LNCAP (cell line): ENCODE data around the gene TREM2.

Experiments used
- TF ChIP-seq, protein P1 (sequence below): fragments of 450-650 bp; IDR thresholded peaks from 2 replicates; pipeline ENCODE4 v1.5.1; 2017; ENCODE audit warnings: mild to moderate bottlenecking

TREM2 gene

DNA sequence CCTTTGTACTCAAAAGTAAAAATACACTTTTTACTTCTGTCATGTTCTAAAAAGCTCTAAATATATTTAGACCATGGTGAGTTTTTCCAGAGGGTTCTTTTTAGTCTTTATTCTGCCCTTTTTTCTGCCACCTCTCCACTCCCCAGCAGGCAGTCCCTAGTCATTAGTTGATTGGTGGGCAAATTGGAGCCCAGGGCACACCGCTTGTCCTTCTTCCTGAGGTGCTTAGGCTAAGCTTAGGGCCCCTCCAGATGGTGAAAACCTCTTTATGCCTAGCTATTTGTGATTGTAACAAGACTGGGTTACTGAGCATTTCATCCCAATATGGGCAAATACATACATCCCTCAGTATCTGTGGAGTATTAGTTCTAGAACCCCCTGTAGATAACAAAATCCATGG lies 15.0 kb downstream of the TREM2 start:
- TF ChIP-seq, protein P1, sequence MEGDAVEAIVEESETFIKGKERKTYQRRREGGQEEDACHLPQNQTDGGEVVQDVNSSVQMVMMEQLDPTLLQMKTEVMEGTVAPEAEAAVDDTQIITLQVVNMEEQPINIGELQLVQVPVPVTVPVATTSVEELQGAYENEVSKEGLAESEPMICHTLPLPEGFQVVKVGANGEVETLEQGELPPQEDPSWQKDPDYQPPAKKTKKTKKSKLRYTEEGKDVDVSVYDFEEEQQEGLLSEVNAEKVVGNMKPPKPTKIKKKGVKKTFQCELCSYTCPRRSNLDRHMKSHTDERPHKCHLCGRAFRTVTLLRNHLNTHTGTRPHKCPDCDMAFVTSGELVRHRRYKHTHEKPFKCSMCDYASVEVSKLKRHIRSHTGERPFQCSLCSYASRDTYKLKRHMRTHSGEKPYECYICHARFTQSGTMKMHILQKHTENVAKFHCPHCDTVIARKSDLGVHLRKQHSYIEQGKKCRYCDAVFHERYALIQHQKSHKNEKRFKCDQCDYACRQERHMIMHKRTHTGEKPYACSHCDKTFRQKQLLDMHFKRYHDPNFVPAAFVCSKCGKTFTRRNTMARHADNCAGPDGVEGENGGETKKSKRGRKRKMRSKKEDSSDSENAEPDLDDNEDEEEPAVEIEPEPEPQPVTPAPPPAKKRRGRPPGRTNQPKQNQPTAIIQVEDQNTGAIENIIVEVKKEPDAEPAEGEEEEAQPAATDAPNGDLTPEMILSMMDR: no peak

DNA sequence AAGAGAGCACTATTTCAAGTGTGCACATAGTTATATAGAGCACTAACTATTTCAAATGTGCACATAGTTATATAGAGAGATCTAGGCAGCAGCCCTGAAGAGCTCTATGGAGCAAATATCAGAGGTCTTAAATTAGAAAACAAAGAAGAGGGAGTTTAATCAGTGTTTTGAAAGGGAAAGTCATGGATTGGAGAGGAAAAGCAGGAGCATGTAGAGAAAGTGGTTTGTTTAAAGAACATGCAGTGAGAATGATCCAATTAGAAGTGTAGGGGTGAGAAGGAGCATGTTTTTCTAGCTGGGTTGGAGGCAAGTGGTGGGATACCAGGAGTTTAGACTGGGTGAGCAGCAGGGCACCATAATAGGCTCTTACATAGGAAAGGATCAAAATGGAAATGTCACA lies 26.0 kb downstream of the TREM2 start:
- TF ChIP-seq, protein P1: no peak

DNA sequence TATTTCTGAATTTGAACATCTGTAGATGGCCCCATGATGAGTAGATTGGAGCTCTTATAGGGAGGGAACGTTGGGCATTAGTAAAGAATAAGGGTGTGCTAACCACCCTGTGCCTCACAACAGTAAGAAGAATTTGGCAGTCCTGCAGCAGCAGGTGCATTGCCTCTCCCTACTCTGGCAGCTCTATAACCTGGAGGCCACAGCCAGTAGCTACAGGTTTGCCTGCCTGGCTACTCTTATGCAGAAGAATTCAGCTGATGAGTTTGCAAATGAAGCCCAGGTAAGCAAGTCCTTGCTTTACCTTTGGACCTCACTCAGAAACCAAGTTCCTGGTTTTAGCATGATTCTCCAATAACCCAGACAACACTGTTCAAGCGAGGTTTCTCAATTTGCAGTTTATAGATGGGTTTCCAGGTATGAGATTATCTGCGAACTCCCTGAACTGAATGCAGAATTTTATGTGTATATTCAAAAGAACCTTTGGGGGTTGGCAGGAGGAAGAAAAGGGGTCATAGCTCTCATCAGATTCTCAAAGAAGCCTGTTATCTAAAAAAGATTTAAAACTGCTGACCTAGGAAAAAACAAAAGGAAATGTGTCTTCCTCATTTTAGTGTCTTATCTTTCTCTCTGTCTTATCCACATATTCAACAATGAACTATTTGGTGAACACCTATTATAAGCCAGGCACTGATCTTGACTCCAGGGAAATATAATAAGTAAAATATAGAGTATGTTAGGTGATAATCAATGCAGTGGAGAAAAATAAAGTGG lies 27.7 kb downstream of the TREM2 start:
- TF ChIP-seq, protein P1: no peak

DNA sequence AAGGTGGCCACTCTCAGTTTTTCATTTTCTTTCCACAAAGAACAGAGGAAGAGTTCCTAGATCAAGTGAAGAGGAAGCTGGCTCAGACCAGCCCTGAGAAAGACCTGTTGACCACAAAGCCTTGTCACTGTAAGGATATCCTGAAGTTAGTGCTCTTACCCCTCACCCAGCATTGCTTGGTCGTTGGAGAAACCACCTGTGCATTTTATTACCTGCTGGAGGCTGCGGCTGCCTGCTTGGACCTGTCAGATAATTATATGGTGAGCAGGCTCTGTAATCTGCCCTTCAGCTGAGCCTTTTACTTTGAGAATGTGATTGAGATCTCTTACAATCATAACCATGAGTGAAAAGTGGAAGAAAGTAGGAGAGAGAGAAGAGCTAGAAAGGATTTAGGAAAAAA lies 30.7 kb downstream of the TREM2 start:
- TF ChIP-seq, protein P1: no peak

DNA sequence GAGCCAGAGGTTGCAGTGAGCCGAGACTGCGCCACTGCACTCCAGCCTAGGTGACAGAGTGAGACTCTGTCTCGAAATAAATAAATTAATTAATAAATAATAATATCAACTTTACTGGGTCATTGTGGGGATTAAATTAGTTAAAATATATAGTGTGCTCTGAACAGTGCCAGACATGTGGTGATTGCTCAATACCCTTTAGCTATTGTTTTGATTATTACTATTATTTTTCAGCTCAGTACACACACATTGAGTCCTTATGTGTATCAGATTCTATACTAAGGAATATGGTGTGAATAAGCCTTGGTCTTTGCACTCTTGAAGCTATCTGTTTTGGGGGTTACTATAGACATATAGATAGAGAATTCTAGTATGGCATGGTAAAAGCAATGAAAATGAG lies 37.6 kb downstream of the TREM2 start:
- TF ChIP-seq, protein P1: no peak

DNA sequence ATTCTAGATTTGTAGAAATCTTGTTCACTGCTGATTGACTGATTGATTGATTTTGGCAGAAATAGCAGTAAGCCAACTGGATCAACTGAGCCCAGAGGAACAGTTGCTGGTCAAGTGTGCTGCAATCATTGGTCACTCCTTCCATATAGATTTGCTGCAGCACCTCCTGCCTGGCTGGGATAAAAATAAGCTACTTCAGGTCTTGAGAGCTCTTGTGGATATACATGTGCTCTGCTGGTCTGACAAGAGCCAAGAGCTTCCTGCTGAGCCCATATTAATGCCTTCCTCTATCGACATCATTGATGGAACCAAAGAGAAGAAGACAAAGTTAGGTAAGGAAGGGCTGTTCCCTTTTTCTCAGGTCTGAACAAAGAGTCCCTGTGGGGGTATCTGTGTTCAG lies 40.0 kb downstream of the TREM2 start:
- TF ChIP-seq, protein P1: no peak

DNA sequence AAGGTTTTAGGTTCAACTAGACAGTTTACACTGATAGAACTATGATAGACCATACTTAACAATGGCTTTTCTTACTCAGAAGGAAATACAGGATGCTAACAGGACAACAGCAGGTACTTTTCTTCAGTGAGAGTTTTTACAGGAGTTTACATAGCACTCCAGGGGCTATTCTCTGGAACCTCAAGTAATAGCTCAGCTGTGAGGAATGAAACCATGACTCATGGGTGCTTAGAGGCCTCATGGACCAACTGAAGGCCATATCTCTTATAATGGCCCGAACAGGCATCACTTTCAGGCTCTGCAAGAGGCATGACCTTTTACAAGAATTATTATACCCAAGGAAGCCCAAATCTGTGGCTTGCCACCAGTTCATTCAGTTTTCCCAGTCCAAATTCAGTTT lies 40.5 kb downstream of the TREM2 start:
- TF ChIP-seq, protein P1: no peak

DNA sequence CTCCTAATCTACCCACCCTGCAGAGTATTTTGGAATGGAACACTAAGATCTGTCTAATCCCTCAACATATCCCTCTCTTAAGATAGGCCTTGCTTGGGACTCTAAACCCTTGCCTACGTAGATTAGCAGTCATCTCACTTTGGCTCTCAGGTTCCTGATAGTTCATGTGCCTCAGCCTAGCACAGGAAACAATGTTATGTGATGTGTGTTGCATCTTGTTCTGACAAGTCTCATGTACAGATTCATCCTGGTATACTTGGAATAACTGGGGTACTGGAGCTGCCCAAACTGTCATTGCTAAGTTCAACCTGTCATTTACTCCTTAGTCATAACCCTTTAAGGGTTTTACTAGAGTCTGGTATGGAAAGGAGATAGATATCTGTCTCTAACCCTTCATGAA lies 42.9 kb downstream of the TREM2 start:
- TF ChIP-seq, protein P1: no peak
